K562 (cell line): ENCODE data around the gene NTSR1. TPM values are rescaled to one million over a fixed set of nuclear protein-coding genes. Genes with fewer than 3 reads are reported as not detected.
A peak's percentile ranks its signal among the peaks of the same experiment; 100 is the strongest.

Experiments used
- ATAC-seq: fragments of 200-7000 bp; cut with Tn5 transposase; 3 replicates; pipeline ENCODE4 v1.9.1; 2020; ENCODE audit warnings: moderate library complexity
- BruUV-seq: library from RNA; stranded (reverse); fragments of 400-500 nt; replicated peaks from 2 replicates; lab custom pipeline; 2021; lab: Mats Ljungman, UMichigan
- CTCF ChIA-PET: fragments of 300-600 bp; formaldehyde crosslinking; extraction: SDS; loops from one replicate; lab custom pipeline; 2021; ENCODE audit warnings: low intra/inter-chr PET ratio; lab: Yijun Ruan, JAX
- POLR2A ChIA-PET: fragments of 300-600, 350-650 bp; sonication (Branson Sonifier 250); formaldehyde crosslinking; extraction: SDS; loops from one replicate; lab custom pipeline; 2021; ENCODE audit warnings: antibody characterized with exemption, inconsistent platforms; lab: Yijun Ruan, JAX
- DNase-seq, 4 experiments: peaks; one replicate each; pipeline versions ENCODE4 v3.0.0 to v3.0.0-alpha.2; 2011 to 2018; ENCODE audit warnings: low spot score in 3 of 4, mixed read lengths in 3 of 4; ENCODE audit errors: extremely low read depth in 1 of 4
- FAIRE-seq: peaks from 2 replicates; lab custom pipeline; 2011; peaks lifted over from hg19 to GRCh38; lab: Jason Lieb, UNC
- H2AFZ ChIP-seq: 2 replicates; pipeline ENCODE4 v1.6.0; 2011; ENCODE audit warnings: low read depth, low read length, control low read depth, inconsistent platforms
- H3K27ac ChIP-seq: fragments of 200-600 bp; 3 replicates; pipeline ENCODE4 v1.8.0; 2011; ENCODE audit warnings: low read depth, mild to moderate bottlenecking, control low read depth, inconsistent platforms, low read length, moderate library complexity, mixed read lengths; ENCODE audit errors: extremely low read depth
- H3K27me3 ChIP-seq, 2 experiments: fragments of 300-600 bp in 1 of 2; 2 replicates in 1 of 2; 3 replicates in 1 of 2; pipeline versions ENCODE4 v1.6.0 to v1.8.0; 2011; ENCODE audit warnings: inconsistent platforms in 2 of 2, low read length in 2 of 2, mild to moderate bottlenecking in 1 of 2, mixed read lengths in 1 of 2, moderate library complexity in 1 of 2; ENCODE audit not compliant: control insufficient read depth in 2 of 2, insufficient read depth in 2 of 2
- H3K36me3 ChIP-seq: fragments of 300-600 bp; 3 replicates; pipeline ENCODE4 v1.8.0; 2011; ENCODE audit warnings: mild to moderate bottlenecking, low read length, inconsistent platforms; ENCODE audit not compliant: control insufficient read depth, insufficient read depth
- H3K4me1 ChIP-seq, 2 experiments: fragments of 200-600 bp in 1 of 2; replicated peaks in 1 of 2; 2 replicates in 1 of 2; 3 replicates in 1 of 2; pipeline versions ENCODE4 v1.5.1 to v1.8.0; 2011; ENCODE audit warnings: inconsistent platforms in 2 of 2, low read length in 2 of 2, mild to moderate bottlenecking in 1 of 2, mixed read lengths in 1 of 2, moderate library complexity in 1 of 2; ENCODE audit not compliant: control insufficient read depth in 2 of 2, insufficient read depth in 2 of 2
- H3K4me2 ChIP-seq: 2 replicates; pipeline ENCODE4 v1.6.1; 2011; ENCODE audit warnings: low read length, control low read depth, inconsistent platforms, mixed read lengths; ENCODE audit not compliant: insufficient read depth
- H3K4me3 ChIP-seq: fragments of 200-600 bp; sonication (generic), shearing (Covaris generic); 2 replicates; pipeline ENCODE4 v1.5.1; 2016; ENCODE audit warnings: control low read depth, inconsistent platforms
- H3K79me2 ChIP-seq: fragments of 200-600 bp; 3 replicates; pipeline ENCODE4 v1.8.0; 2011; ENCODE audit warnings: low read length, inconsistent platforms; ENCODE audit not compliant: control insufficient read depth, insufficient read depth
- H3K9ac ChIP-seq, 2 experiments: 2 replicates each; pipeline versions ENCODE4 v1.6.0 to v1.6.1; 2011; ENCODE audit warnings: low read depth in 2 of 2, low read length in 2 of 2, control low read depth in 1 of 2, inconsistent platforms in 1 of 2, mild to moderate bottlenecking in 1 of 2, mixed read lengths in 1 of 2; ENCODE audit not compliant: insufficient read depth in 1 of 2
- H3K9me1 ChIP-seq: one replicate; pipeline ENCODE4 v1.6.0; 2011; ENCODE audit warnings: inconsistent platforms, mild to moderate bottlenecking, low read length, moderate library complexity; ENCODE audit not compliant: control insufficient read depth, insufficient read depth
- H3K9me3 ChIP-seq: replicated peaks from 2 replicates; pipeline ENCODE4 v1.5.1; 2011; ENCODE audit warnings: low read depth, low read length, inconsistent platforms; ENCODE audit not compliant: control insufficient read depth, insufficient read depth
- H4K20me1 ChIP-seq: replicated peaks from 2 replicates; pipeline ENCODE4 v1.6.1; 2011; ENCODE audit warnings: low read length, inconsistent platforms, mixed read lengths; ENCODE audit not compliant: control insufficient read depth, insufficient read depth
- CHD4 ChIP-seq: fragments of 200-600 bp; sonication (generic); IDR thresholded peaks from 3 replicates; pipeline ENCODE4 v1.6.1; 2012; ENCODE audit warnings: low read depth, mild to moderate bottlenecking, mixed read lengths, low read length, inconsistent platforms; ENCODE audit not compliant: insufficient read depth, insufficient replicate concordance, poor library complexity, severe bottlenecking
- HDAC2 ChIP-seq: fragments of 450-650 bp; IDR thresholded peaks from 2 replicates; pipeline ENCODE4 v1.6.1; 2016; ENCODE audit warnings: mild to moderate bottlenecking
- ILK ChIP-seq: fragments of 450-650 bp; IDR thresholded peaks from 2 replicates; pipeline ENCODE4 v1.6.1; 2016; ENCODE audit warnings: missing genetic modification characterization, low read depth, mild to moderate bottlenecking, missing compliant biosample characterization, moderate library complexity, borderline replicate concordance
- NFIC ChIP-seq: fragments of 450-650 bp; IDR thresholded peaks from 2 replicates; pipeline ENCODE4 v1.6.1; 2017; ENCODE audit warnings: mild to moderate bottlenecking, inconsistent platforms
- NR3C1 ChIP-seq: sonication (generic); formaldehyde crosslinking; IDR thresholded peaks from 2 replicates; pipeline ENCODE4 v1.8.1; 2022; ENCODE audit warnings: missing genetic modification reagents
- SNRNP70 ChIP-seq: fragments of 200-400 bp; formaldehyde crosslinking; optimal IDR thresholded peaks from 2 replicates; pipeline ENCODE3; 2017; ENCODE audit warnings: low read depth, low read length
- SRF ChIP-seq, 2 experiments: fragments of 250-450, 450-650 bp in 1 of 2; sonication (Bioruptor Pico) in 1 of 2; sonication (generic) in 1 of 2; formaldehyde crosslinking; IDR thresholded peaks; 2 replicates each; pipeline versions ENCODE4 v1.5.0 to v1.5.1; 2020 to 2022; ENCODE audit warnings: mild to moderate bottlenecking in 1 of 2, missing genetic modification reagents in 1 of 2
- ZNF354B ChIP-seq: fragments of 250-450 bp; sonication (Bioruptor Pico); IDR thresholded peaks from 2 replicates; pipeline ENCODE4 v1.4.0; 2020
- ZNF431 ChIP-seq: sonication (generic); formaldehyde crosslinking; IDR thresholded peaks from 2 replicates; pipeline ENCODE4 v1.8.0; 2022; ENCODE audit warnings: mild to moderate bottlenecking, missing genetic modification reagents
- ZNF830 ChIP-seq: fragments of 250-450 bp; sonication (Bioruptor Pico); IDR thresholded peaks from 2 replicates; pipeline ENCODE4 v1.5.0; 2021; ENCODE audit warnings: mild to moderate bottlenecking
- WGBS: fragments of 100-300 bp; shearing (Covaris generic); methylation state at CpG from one replicate; pipeline ENCODE4 v1.1.6; 2016; ENCODE audit warnings: low coverage, mixed read lengths; ENCODE audit not compliant: insufficient coverage; ENCODE audit errors: missing lambda C conversion rate; 5-methylcytosine and 5-hydroxymethylcytosine counted together
- in situ Hi-C: fragments of 300-500 bp; cut with MboI; formaldehyde crosslinking; loops from 4 replicates; pipeline ENCODE4 v1.15.0; 2018; ENCODE audit warnings: inconsistent platforms, mixed read lengths
- intact Hi-C: fragments of 100-400 bp; cut with micrococcal nuclease; formaldehyde crosslinking; loops from 2 replicates; pipeline ENCODE4 v1.14.2; 2022
- polyA plus RNA-seq, 8 experiments: library from polyadenylated mRNA; depleted of rRNA in 4 of 8; stranded (reverse) in 5 of 8; unstranded in 3 of 8; fragments of >200 nt; fragmentation: Nextera tagmentation in 2 of 8; fragmentation: Illumina TruSeq in 1 of 8; extraction: Ambion mirVana in 2 of 8; extraction: Trizol in 1 of 8; gene quantifications; 2 replicates each; pipeline versions ENCODE4 v1.2.1 to v1.2.3, GENCODE V29; 2011 to 2014; ENCODE audit warnings: inconsistent platforms in 1 of 8, missing spikeins in 1 of 8
- total RNA-seq, 7 experiments: library from RNA; depleted of rRNA in 6 of 7; stranded (reverse); fragments of >200 nt in 6 of 7; fragmentation: Illumina TruSeq in 2 of 7; extraction: Trizol in 2 of 7; gene quantifications; 2 replicates each; pipeline versions ENCODE4 v1.2.1 to v1.2.3, GENCODE V29; 2011 to 2021; ENCODE audit warnings: low replicate concordance in 1 of 7
- TF ChIP-seq, protein P1 (sequence below): sonication (generic); formaldehyde crosslinking; IDR thresholded peaks from 2 replicates; pipeline ENCODE4 v1.8.1; 2022; ENCODE audit warnings: missing genetic modification reagents
- TF ChIP-seq, protein P2 (sequence below): fragments of 250-450 bp; sonication (Bioruptor Pico); IDR thresholded peaks from 2 replicates; pipeline ENCODE4 v1.4.0; 2020; ENCODE audit warnings: mild to moderate bottlenecking, moderate library complexity, borderline replicate concordance
- TF ChIP-seq, protein P3 (sequence below): sonication (generic); formaldehyde crosslinking; IDR thresholded peaks from 2 replicates; pipeline ENCODE4 v1.8.1; 2023; ENCODE audit warnings: mild to moderate bottlenecking, missing genetic modification reagents

NTSR1 gene
- total and polyA plus RNA-seq, 9 of the 15 experiments (the other 6 are each of a cell fraction or from before 2014, with no cell fraction given) = 0.04 to 0.40 (median 0.13) TPM; not detected in 3

DNA sequence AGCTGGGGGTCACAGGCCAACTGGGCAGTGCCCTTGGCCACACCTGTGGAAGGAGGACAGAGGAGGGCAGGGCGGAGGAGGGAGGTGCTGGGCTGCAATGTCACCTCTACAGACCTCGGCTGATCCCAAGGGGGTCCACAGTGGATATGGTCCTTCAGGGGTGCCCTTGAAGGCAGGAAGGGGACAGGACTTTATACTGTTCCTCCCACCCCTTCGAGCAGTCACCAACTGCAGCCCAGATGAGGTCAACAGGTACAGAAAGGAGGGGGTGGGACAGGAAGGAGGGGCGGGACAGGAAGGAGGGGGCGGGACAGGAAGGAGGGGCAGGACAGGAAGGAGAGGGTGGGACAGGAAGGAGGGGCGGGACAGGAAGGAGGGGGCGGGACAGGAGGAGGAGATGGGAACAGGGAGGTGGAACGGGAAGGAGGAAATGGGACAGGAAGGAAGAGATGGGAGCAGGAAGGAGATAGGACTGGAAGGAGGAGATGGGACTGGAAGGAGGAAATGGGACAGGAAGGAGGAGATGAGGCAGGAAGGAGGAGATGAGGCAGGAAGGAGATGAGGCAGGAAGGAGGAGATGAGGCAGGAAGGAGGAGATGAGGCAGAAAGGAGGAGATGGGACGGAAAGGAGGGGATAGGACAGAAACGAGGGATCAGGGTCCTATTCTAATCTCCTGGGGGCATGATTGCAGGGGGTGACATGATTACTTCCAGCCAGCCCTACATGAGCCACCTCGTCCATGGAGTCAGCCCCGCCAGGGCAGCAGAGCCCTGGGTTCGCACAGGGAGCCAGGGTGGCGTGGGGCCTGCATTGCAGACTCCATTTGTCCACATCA is 68.3 kb downstream of the NTSR1 start:
- peak; percentile 96 for FAIRE-seq
- TF ChIP-seq, protein P1, sequence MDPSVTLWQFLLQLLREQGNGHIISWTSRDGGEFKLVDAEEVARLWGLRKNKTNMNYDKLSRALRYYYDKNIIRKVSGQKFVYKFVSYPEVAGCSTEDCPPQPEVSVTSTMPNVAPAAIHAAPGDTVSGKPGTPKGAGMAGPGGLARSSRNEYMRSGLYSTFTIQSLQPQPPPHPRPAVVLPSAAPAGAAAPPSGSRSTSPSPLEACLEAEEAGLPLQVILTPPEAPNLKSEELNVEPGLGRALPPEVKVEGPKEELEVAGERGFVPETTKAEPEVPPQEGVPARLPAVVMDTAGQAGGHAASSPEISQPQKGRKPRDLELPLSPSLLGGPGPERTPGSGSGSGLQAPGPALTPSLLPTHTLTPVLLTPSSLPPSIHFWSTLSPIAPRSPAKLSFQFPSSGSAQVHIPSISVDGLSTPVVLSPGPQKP (CRISPR knock-in tag) = no peak
- TF ChIP-seq NFIC (peak; percentile 31; the same call in 1 of the 2 replicates), HDAC2 (0 out of 2 replicates have a peak, but pooled peaks have one; percentile 15), SNRNP70 (no peak), ZNF431 (CRISPR knock-in tag) (no peak), ZNF354B (CRISPR knock-in tag) (no peak), SRF (CRISPR knock-in tag; IDR thresholded peaks at IDR 0.05) (0 out of 4 replicates have a peak, but pooled peaks of 1 of the 2 experiments have one; percentile 24), NR3C1 (no peak), ZNF830 (CRISPR knock-in tag) (no peak), CHD4 (no peak), ILK (tag) (no peak)
- TF ChIP-seq, protein P2, sequence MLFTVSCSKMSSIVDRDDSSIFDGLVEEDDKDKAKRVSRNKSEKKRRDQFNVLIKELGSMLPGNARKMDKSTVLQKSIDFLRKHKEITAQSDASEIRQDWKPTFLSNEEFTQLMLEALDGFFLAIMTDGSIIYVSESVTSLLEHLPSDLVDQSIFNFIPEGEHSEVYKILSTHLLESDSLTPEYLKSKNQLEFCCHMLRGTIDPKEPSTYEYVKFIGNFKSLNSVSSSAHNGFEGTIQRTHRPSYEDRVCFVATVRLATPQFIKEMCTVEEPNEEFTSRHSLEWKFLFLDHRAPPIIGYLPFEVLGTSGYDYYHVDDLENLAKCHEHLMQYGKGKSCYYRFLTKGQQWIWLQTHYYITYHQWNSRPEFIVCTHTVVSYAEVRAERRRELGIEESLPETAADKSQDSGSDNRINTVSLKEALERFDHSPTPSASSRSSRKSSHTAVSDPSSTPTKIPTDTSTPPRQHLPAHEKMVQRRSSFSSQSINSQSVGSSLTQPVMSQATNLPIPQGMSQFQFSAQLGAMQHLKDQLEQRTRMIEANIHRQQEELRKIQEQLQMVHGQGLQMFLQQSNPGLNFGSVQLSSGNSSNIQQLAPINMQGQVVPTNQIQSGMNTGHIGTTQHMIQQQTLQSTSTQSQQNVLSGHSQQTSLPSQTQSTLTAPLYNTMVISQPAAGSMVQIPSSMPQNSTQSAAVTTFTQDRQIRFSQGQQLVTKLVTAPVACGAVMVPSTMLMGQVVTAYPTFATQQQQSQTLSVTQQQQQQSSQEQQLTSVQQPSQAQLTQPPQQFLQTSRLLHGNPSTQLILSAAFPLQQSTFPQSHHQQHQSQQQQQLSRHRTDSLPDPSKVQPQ (CRISPR knock-in tag) = no peak
- TF ChIP-seq, protein P3, sequence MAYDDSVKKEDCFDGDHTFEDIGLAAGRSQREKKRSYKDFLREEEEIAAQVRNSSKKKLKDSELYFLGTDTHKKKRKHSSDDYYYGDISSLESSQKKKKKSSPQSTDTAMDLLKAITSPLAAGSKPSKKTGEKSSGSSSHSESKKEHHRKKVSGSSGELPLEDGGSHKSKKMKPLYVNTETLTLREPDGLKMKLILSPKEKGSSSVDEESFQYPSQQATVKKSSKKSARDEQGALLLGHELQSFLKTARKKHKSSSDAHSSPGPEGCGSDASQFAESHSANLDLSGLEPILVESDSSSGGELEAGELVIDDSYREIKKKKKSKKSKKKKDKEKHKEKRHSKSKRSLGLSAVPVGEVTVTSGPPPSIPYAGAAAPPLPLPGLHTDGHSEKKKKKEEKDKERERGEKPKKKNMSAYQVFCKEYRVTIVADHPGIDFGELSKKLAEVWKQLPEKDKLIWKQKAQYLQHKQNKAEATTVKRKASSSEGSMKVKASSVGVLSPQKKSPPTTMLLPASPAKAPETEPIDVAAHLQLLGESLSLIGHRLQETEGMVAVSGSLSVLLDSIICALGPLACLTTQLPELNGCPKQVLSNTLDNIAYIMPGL (CRISPR knock-in tag) = no peak

More for the DNA sequence above, 68.3 kb downstream of the NTSR1 start:
- H3K9ac ChIP-seq = peak overlapping the region; percentile 88 to 92
- H3K9me3 ChIP-seq = no peaks in the 10 kb centered on the region
- H3K27me3 ChIP-seq = no peaks in the 10 kb centered on the region; a peak in 1 of 5 replicates
- intact Hi-C loops (no loop called here), in situ Hi-C loops (no loop called here)
- POLR2A ChIA-PET = interaction anchor here (0.6 to 1.3 kb wide), 3 partner anchors 12 to 596 kb away, joined by 3 to 6 read pairs (median 5); no protein-coding TSS in a partner anchor
- CTCF ChIA-PET = no interaction called here
- peak overlapping the region; percentile 98 for H3K4me2 ChIP-seq
- peaks cover 20 to 61% of the 10 kb centered on the region in 2 experiments for H3K4me1 ChIP-seq
- peaks cover 10% of the 10 kb centered on the region; the same call in 1 of the 2 replicates for H4K20me1 ChIP-seq
- H3K9me1 ChIP-seq = no peaks in the 10 kb centered on the region
- peak overlapping the region; percentile 95 for H2AFZ ChIP-seq
- peak overlapping the region; percentile 46 for H3K4me3 ChIP-seq
- WGBS = 71% methylated on average over 8 of the region's 14 CpGs
- no TSS peak for BruUV-seq
- ATAC-seq = peak; percentile 87
- peak overlapping the region; percentile 99 for H3K27ac ChIP-seq
- DNase-seq = peak; percentile 88 to 90 (median 88)
- peaks cover 5% of the 10 kb centered on the region; the same call in 2 of the 3 replicates for H3K79me2 ChIP-seq
- H3K36me3 ChIP-seq = no peaks in the 10 kb centered on the region
